RPMI7951 (cell line): Measurements from ENCODE around the gene WDR48. TPM values are rescaled to one million over a fixed set of nuclear protein-coding genes. Genes with fewer than 3 reads are reported as not detected.
A peak's percentile ranks its signal among the peaks of the same experiment; 100 is the strongest.

Experiments used
- DNase-seq: peaks from one replicate; pipeline ENCODE4 v3.0.0-alpha.2; 2012; ENCODE audit warnings: low read depth
- total RNA-seq: library from RNA; depleted of rRNA; stranded (reverse); fragments of >200 nt; shearing (Covaris generic); gene quantifications from 2 replicates; pipeline ENCODE4 v1.2.3, GENCODE V29; 2014

WDR48 gene
- total RNA-seq, 1 experiment from 2014 or later = 26.9 TPM

DNA sequence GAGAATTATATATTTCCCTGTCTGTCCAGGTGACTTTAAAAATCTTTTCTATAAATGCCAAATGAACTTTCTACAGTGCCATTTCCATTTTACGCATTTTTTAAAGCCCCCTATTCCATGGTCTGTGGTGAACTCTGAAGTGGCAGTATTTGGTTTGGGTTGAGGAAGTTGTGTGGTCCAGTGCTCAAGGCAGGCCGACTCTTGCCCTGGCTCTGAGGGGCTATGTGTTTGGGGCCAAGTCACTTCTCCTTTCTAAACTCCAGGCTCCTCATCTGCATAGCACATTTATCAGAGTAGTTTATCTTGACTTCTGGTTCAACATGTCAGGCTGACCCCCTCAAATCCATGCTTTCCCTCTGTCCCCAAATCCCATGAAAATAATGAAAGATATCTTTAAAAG, 69.8 kb downstream of the WDR48 start:
- DNase-seq = no peak

DNA sequence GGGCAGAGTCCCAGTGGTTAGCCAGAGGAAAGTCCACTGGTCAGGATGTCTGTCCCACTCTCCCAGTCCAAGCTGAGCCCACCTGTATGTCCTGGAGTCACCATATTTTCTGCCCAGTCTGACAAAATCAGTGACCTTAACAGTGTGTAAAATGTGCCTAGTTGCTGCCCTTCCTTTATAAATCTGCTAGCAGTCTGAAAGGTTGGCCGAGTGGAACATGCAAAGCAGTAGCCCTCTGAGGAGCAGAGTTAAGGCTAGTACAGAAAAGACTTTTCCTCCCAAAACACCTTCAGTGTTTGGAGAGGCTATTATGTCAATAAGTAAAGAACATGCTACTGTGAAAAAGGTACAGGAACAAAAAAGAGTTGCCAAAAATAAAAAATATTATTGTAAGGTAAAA, 71.0 kb downstream of the WDR48 start:
- DNase-seq = no peak

GRCh38 chr3:39124876-39125840, 73.3 kb downstream of the WDR48 start:
- peak; percentile 42 for DNase-seq

- peak; percentile 43 for DNase-seq
Measured at GRCh38 chr3:39125841-39126500, 74.2 kb downstream of the WDR48 start.

GRCh38 chr3:39126532-39127071, 74.8 kb downstream of the WDR48 start:
- DNase-seq = peak; percentile 61

- DNase-seq = no peak
Measured at GRCh38 chr3:39127269-39127907, 75.6 kb downstream of the WDR48 start.

DNA sequence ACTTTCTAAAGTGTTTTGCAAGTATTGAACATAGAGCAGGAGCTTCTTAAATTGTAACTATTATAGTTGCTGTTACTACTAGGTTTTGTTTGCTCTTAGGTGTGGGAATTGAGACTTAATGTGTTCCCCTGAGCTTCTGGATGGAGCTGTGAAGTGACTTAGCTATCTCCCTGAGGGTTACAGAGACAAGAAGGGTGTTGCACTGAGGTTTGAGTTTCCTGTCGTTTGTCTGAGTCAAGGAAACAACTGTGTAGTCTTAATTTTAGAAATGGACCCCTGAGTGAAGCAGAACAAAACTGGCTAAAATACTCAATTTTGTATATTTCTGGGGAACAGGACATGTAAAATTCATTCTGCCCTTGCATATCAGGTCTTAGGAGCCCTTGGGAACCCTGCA, 76.1 kb downstream of the WDR48 start:
- no peak for DNase-seq

- DNase-seq = no peak
Measured at GRCh38 chr3:39128951-39129350, 77.1 kb downstream of the WDR48 start.

DNA sequence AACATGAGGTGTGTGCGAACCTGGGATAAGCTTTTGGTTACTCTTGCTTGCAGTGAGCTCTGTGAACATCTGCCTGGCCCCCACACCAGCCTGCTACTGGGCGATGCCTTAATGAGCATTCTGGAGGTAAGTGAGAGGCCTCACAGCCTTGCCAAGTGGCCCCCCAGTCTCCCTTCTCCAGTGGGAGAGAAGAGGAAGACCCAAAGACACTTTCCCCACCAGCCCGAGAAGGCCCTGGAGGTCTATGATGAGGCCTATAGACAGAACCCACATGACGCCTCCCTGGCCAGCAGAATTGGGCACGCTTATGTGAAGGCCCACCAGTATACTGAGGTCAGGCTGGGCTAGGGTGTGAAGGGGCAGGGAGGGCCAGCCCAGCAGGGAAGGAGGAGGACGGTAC, 78.2 kb downstream of the WDR48 start:
- no peak for DNase-seq

DNA sequence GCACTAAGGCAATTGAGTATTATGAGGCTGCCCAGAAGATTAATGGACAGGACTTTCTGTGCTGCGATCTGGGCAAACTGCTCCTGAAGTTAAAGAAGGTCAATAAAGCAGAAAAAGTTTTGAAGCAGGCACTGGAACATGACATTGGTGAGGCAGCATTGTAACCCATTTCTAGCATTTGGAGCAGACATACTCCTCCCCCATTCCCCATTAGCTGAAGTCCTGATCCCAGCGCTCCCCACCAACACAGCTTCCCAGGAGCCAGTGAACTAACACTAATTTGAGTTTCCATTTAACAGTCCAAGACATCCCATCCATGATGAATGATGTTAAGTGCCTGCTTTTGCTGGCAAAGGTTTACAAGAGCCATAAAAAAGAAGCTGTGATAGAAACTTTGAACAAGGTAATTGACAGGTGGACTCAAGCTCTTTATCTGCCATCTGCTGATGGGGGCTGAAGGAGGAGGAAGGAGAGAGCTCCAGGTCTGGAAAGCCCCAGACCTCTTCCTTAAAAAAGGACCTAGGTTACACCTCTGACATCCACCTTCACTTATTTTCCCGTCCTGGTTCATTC, 79.0 kb downstream of the WDR48 start:
- no peak for DNase-seq

GRCh38 chr3:39132096-39133092, 80.6 kb downstream of the WDR48 start:
- no peak for DNase-seq

GRCh38 chr3:39133093-39133490, 81.3 kb downstream of the WDR48 start:
- no peak for DNase-seq

- no peak for DNase-seq
Measured at GRCh38 chr3:39133822-39134221, 82.0 kb downstream of the WDR48 start.

- DNase-seq = no peak
Measured at GRCh38 chr3:39134305-39134704, 82.5 kb downstream of the WDR48 start.

DNA sequence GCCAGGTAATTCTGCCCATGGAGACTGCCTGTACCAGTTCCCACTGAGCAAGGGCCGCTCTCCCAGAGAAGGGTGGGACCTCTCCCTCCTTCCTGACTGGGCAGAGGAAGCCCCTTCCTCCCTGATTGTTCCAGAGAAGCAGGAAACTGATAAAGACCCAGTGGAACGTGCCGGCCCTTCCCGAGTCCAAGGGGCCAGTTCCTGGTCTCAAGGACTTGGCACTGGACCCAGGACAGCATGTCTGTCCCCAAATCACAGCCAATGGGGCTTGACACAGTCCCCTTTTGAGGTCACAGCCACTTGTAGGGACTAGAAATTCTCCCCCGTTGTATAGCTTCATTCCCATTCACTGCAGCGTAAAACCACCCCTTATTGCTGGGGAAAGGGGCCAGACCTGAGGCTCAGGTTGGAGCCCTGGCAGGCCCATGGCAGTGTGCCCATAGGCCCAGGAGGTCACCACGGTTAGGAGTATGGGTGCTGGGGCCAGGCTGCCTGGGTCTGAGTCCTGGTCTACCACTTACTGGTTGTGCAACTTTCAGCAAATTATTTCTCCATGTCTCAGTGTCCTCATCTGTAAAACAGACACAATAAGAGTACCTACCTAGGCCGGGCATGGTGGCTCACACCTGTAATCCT, 83.5 kb downstream of the WDR48 start:
- DNase-seq = no peak

DNA sequence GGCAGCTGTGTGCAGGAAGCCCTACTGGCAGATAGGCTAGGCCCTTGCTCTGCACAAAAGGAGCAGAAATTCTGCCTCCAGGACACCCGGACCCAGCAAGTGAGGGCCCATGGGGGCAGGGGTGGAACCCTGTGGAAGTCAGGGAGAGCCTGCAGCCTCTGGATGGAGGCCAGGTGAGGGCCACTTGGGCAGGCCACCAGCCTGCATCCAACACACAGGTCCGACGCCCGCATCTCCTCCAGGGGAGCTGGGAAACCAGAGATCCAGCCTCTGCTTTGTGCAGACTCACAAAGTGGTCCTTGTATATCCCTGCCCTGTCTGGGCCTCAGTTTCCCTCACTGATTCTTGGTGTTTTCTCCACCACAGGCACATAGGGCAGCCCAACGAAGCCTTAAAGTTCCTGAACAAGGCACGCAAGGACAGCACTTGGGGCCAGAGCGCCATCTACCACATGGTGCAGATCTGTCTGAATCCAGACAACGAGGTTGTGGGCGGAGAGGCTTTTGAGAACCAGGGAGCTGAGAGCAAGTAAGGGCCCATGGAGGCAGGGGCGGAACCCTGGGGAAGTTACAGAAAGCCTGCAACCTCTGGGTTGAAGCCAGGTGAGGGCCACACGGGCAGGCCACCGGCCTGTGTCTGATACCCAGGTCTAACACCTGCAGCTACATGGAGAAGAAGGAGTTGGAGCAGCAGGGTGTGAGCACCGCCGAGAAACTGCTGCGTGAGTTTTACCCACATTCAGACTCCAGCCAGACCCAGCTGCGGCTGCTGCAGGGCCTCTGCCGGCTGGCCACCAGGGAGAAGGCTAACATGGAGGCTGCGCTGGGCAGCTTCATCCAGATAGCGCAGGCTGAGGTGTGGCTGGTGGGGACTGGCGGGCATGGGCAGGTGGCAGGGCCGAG, 85.0 kb downstream of the WDR48 start:
- DNase-seq = no peak

DNA sequence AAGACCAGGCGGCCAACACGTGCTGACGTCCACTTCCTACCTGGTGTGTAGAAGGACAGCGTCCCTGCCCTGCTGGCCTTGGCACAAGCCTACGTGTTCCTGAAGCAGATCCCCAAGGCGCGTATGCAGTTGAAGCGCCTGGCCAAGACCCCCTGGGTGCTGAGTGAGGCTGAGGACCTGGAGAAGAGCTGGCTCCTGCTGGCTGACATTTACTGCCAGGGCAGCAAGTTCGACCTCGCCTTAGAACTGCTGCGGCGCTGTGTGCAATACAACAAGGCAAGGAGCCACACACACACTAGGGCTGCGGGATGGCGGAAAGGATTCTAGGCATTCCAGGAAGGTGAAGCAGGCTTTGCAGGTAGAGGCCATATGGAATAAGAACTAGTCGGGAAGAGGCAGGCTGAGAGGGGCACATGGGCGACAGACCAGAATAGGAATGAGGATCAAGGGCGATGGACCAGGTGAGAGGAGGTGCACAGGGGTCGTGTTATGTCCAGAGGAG, 85.7 kb downstream of the WDR48 start:
- DNase-seq = no peak

- DNase-seq = no peak
Measured at GRCh38 chr3:39137991-39138803, 86.4 kb downstream of the WDR48 start.
